HS-27A (cell line): ENCODE results near the gene BLCAP.
"Not testable (repeated sequence)": the region's sequence is repeated elsewhere in the genome, so short reads cannot be mapped to it uniquely, and the experiment has no call there.

Experiments used
- DNase-seq: peaks from one replicate; pipeline ENCODE4 v3.0.0-alpha.2; 2012; ENCODE audit warnings: low read depth, missing footprints

The BLCAP gene

GRCh38 chr20:37484331-37484730, 43.3 kb downstream of the BLCAP start:
- no peak for DNase-seq

- no peak for DNase-seq
Measured at GRCh38 chr20:37481610-37482009, 46.1 kb downstream of the BLCAP start.

GRCh38 chr20:37480919-37481318, 46.8 kb downstream of the BLCAP start:
- no peak for DNase-seq

- no peak for DNase-seq
Measured at GRCh38 chr20:37479925-37480691, 47.6 kb downstream of the BLCAP start.

DNA sequence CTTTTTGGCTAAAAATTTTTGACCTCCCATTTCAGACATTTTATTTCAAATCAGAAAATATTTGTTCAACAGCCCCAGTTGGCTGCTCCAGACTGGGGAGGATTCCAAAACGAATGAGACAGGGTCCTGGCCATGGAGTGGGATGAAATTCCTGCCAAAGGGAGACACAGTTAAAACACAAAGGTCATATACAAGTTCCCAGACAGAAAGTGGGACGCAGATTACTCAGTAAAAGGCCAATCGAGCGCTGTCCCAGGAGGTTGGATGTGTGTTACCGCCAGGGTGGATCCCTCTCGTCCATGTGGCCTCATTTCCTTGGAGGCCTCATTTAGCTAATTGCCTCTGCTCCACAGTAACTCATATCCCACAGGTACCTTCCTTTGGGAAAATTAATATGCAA, 48.4 kb downstream of the BLCAP start:
- no peak for DNase-seq

DNA sequence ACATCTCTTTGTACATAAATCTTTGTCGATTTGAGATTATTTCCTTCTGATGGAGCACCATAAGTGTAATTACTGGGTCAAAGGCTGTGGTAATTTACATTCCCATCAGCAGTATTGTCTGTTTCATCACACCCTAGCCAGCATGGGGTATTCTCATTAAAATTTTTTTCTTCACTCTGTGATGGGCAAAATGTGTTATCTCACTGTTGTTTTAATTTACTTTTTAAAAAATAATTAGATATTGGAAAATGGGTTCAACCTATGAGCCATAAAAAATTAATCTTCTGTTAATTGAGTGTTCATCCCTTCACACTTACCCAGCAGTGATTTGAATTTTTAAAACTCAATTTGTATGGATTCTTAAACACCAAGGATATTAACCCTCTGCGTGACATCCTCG, 50.6 kb downstream of the BLCAP start:
- no peak for DNase-seq

GRCh38 chr20:37475252-37475651, 52.4 kb downstream of the BLCAP start:
- DNase-seq: no peak

- DNase-seq: no peak
Measured at GRCh38 chr20:37474386-37474785, 53.3 kb downstream of the BLCAP start.

DNA sequence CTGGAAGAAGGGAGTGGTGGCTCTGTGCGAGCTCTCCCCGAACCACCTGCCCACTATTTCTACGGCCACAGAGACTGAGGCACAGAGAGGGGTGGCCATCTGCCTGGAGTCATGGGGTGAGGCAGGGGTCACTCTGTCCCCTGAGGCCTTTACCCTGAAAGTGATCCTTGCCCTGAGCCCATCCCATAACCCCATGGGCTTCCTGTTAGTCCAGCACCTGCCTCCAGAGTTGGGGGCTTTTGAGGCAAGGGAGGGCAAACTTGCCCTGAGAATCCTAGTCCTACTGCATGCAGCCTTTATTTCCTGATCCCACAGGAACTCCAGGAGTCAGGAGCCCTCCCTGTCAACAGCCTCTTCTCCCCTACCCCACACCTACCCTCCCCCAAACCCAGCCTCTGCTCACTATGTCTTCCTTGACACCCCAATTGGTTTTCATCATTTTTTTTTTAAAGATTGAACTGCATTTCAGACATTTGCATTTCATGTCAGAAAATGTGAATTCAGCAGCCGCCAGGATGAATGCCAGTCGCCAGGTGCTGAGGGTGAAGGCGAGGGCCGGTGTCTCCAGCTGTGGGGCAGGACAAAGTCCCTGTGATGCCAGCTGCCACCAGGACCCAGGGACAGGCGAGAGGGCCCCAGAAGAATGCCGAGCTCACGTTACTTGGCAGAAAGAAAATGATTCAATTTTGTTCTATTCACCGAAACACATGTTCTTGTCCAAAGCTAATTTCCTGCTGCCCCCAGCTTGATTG, 54.3 kb downstream of the BLCAP start:
- DNase-seq: no peak

DNA sequence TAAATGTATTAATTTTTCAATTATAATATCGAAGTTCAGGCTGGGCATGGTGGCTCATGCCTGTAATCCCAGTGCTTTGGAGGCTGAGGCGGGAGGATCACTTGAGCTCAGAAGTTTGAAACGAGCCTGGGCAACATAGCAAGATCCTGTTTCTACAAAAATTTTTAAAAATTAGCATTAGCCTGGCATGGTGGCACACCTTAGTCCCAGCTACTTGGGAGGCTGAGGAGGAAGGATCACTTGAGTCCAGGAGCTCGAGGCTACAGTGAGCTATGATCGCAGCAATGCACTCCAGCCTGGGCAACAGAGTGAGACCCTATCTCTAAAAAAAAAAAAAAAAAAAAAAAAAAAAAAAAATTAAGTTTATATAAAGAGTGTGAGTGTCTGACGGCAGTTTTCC, 55.2 kb downstream of the BLCAP start:
- not testable (repeated sequence) for DNase-seq

GRCh38 chr20:37471741-37472235, 55.9 kb downstream of the BLCAP start:
- no peak for DNase-seq

GRCh38 chr20:37470190-37470589, 57.5 kb downstream of the BLCAP start:
- DNase-seq: not testable (repeated sequence)

GRCh38 chr20:37469531-37469930, 58.1 kb downstream of the BLCAP start:
- no peak for DNase-seq

- DNase-seq: no peak
Measured at GRCh38 chr20:37468886-37469285, 58.8 kb downstream of the BLCAP start.
